ENCODE results near the gene DAND5. TPM values are rescaled to one million over a fixed set of nuclear protein-coding genes. Genes with fewer than 3 reads are reported as not detected.

Gene DAND5
- polyA plus RNA-seq, 3 donors, result not detected

- DNase-seq, result no peak
- peak overlapping the region; percentile 86 to 91 for H3K4me3 Mint-ChIP-seq
- H3K27ac ChIP-seq (ENCODE audit: low read depth in 1 of 2, low read length in 2 of 2), result peak overlapping the region; percentile 78 to 93
- H3K36me3 Mint-ChIP-seq, result peaks cover 63 to 73% of the 10 kb centered on the region in 2 donors
- H3K9ac ChIP-seq (ENCODE audit: insufficient read depth, low read length, poor library complexity, severe bottlenecking), result peak overlapping the region; percentile 94
- H3K4me3 ChIP-seq (replicated peaks in 1 of 3; ENCODE audit: low read depth in 2 of 3, low read length in 3 of 3), result peak overlapping the region; percentile 50 to 95 (median 77)
- no peak overlapping the region for H2AFZ ChIP-seq (ENCODE audit: insufficient read depth, low read depth, low read length, poor library complexity, severe bottlenecking)
- peaks cover 23% of the 10 kb centered on the region for H4K20me1 ChIP-seq (ENCODE audit: insufficient read depth, low read length)
- no peaks in the 10 kb centered on the region for H3K27me3 Mint-ChIP-seq (ENCODE audit: low read depth in 3 of 3)
- H3K9me3 Mint-ChIP-seq, result no peaks in the 10 kb centered on the region
- H3K4me1 Mint-ChIP-seq, result peaks cover 43% of the 10 kb centered on the region
- peaks cover 48 to 73% of the 10 kb centered on the region in 2 donors for H3K36me3 ChIP-seq (replicated peaks in 1 of 2; ENCODE audit: control insufficient read depth in 1 of 2, insufficient read depth in 2 of 2, low read length in 2 of 2)
- no peaks in the 10 kb centered on the region for H3K9me3 ChIP-seq (replicated peaks in 1 of 2; ENCODE audit: control insufficient read depth in 1 of 2, insufficient read depth in 1 of 2, low read length in 2 of 2)
- peak overlapping the region; percentile 89 to 95 (median 93) for H3K27ac Mint-ChIP-seq
- 60% methylated on average over 1 of the region's 14 CpGs for WGBS (ENCODE audit: insufficient coverage)
- TF ChIP-seq CTCF (IDR thresholded peaks at IDR 0.05), result no peak
- H3K79me2 ChIP-seq (ENCODE audit: insufficient read depth, low read length), result peaks cover 60% of the 10 kb centered on the region
- no peaks in the 10 kb centered on the region for H3K27me3 ChIP-seq (ENCODE audit: control insufficient read depth in 2 of 2, insufficient read depth in 2 of 2, low read length in 2 of 2)
- intact Hi-C loops (cut with micrococcal nuclease), result loop anchor here in 1 of 2 donors (5.0 kb wide), 1 partner anchor 205 kb away; the partner anchor contains the start of genes IER2 and STX10
- H3K4me2 ChIP-seq (replicated peaks; ENCODE audit: extremely low read depth, low read length, poor library complexity, severe bottlenecking), result peak overlapping the region; percentile 81
- peaks cover 26 to 51% of the 10 kb centered on the region in 2 donors for H3K4me1 ChIP-seq (ENCODE audit: control insufficient read depth in 1 of 2, insufficient read depth in 2 of 2, low read length in 2 of 2)
These were observed 22.5 kb upstream of the DAND5 start for GRCh38 chr19:12946731-12947496.

- H3K27ac ChIP-seq (ENCODE audit: low read depth in 1 of 2, low read length in 2 of 2), result peak overlapping the region in 1 of 2 donors; percentile 93
- H3K4me1 ChIP-seq (ENCODE audit: control insufficient read depth in 1 of 2, insufficient read depth in 2 of 2, low read length in 2 of 2), result peaks cover 33 to 56% of the 10 kb centered on the region in 2 donors
- peaks cover 50% of the 10 kb centered on the region for H3K79me2 ChIP-seq (ENCODE audit: insufficient read depth, low read length)
These were observed 21.4 kb upstream of the DAND5 start for GRCh38 chr19:12947702-12948611.

More at GRCh38 chr19:12947702-12948611, 21.4 kb upstream of the DAND5 start:
- Mint-ChIP-seq H3K4me3 (no peak overlapping the region), H3K36me3 (peaks cover 56 to 72% of the 10 kb centered on the region in 2 donors), H3K27ac (peak overlapping the region; percentile 15 to 84 (median 70)), H3K27me3 (ENCODE audit: low read depth in 3 of 3) (no peaks in the 10 kb centered on the region), H3K9me3 (no peaks in the 10 kb centered on the region), H3K4me1 (peaks cover 44% of the 10 kb centered on the region)
- no peak for DNase-seq
- Histone ChIP-seq H3K27me3 (ENCODE audit: control insufficient read depth in 2 of 2, insufficient read depth in 2 of 2, low read length in 2 of 2) (no peaks in the 10 kb centered on the region), H3K9me3 (replicated peaks in 1 of 2; ENCODE audit: control insufficient read depth in 1 of 2, insufficient read depth in 1 of 2, low read length in 2 of 2) (no peaks in the 10 kb centered on the region), H3K36me3 (replicated peaks in 1 of 2; ENCODE audit: control insufficient read depth in 1 of 2, insufficient read depth in 2 of 2, low read length in 2 of 2) (peaks cover 53 to 72% of the 10 kb centered on the region in 2 donors), H3K4me2 (replicated peaks; ENCODE audit: extremely low read depth, low read length, poor library complexity, severe bottlenecking) (no peak overlapping the region), H2AFZ (ENCODE audit: insufficient read depth, low read depth, low read length, poor library complexity, severe bottlenecking) (no peak overlapping the region), H4K20me1 (ENCODE audit: insufficient read depth, low read length) (peaks cover 13% of the 10 kb centered on the region), H3K9ac (ENCODE audit: insufficient read depth, low read length, poor library complexity, severe bottlenecking) (no peak overlapping the region), H3K4me3 (replicated peaks in 1 of 3; ENCODE audit: low read depth in 2 of 3, low read length in 3 of 3) (no peak overlapping the region)
- WGBS (ENCODE audit: insufficient coverage), result 96% methylated on average over 24 of the region's 28 CpGs
- intact Hi-C loops (cut with micrococcal nuclease), result loop anchor here in 1 of 2 donors (5.0 kb wide), 1 partner anchor 204 kb away; the partner anchor contains the start of genes IER2 and STX10
- no peak for TF ChIP-seq CTCF (IDR thresholded peaks at IDR 0.05)

All from CD14-positive monocyte (primary cell).